RPMI8226 (cell line): ENCODE data around the gene SCRN2.

Experiments
- DNase-seq: peaks from one replicate; pipeline ENCODE4 v3.0.0-alpha.2; 2015

Gene SCRN2

DNA sequence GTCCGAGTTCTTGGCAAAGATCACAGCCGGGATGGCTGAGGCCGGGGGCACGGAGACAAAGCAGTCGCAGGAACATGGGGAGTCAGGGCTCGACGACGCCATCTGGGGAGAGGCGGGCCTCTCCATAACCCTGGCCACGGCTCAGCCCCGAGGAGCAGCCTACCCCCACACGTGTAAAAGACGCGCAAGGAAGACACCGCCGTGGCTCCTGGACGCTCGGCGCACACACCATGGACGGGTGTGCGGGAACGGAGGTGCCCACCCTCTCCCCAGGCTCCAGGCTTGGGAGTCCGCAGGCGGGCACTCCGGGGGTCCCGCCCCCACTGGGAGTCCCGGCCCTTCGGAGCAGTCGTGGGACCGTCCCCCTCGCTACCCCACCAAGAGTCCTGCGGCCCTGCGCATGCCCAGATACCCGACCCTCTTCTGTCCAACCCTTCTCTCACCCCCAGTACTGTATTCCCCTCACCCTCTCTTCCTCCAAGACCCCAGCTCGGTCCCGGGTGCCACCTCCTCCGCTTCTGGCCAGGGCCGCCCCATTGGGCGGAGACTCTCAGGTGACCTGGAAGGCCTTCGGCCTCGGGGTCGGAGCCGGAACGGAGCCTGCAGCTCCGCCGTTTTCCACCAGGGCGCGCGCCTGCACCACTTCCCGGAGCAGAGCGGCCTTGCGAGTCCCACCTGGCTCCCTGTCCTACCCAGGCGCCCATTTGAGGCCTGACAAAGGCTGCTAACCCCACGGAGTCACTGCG, at the start of gene SCRN2:
TSS of gene SCRN2 (minus strand) at position 532 of the 746 bp plus-strand sequence. CDS start at position 102, 430 bp downstream.
- peak; percentile 90 for DNase-seq

DNA sequence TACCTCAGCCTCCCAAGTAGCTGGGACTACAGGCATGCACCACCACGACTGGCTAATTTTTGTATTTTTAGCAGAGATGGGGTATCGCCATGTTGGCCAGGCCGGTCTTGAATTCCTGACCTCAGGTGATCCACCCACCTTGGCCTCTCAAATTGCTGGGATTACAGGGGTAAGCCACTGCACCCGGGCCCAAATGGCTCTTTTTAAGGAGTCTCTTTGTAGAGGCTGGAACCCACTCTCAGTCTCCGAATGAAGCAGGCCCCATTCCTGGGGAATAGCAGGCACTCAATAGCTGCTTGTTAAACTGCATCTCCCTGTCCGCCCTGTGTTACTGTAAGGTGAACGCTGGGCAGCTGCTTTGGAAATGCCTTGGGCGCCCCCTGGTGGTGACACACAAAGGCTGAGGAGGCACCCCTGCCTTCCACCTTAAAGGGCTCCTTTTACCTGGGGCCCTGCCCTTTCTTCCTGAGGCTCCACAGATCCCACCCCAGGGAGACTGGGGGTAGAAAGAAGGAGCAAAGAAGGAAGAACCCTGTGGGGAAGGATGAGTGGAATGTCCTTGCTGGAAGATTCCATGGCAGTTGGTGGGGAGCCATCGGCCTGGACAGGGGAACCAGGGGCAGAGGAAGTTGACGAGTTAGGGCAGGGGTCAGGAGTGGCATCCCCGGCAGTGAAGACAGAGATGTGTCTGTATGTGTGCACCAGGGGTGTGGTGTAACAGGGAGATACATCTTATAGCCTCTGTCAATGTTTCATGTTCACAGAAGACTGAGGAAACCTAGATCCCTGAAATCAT, 48.9 kb upstream of the SCRN2 start:
- DNase-seq = peak; percentile 83

DNA sequence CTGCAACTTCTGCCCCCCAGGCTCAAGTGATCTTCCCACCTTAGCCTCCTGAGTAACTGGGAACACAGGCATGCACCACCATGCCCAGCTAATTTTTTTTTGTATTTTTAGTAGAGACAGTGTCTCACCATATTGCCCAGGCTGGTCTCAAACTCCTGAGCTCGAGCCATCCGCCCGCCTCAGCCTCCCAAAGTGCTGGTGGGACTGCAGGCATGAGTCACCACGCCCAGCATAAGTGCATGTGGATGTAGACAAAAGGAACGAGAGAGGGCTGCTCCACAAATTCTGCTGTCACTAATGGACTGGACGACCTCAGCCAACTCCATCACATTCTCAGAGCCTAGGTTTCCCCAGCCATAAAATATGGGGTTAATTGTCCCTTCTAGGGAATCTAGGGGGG, 47.2 kb upstream of the SCRN2 start:
- DNase-seq = no peak

DNA sequence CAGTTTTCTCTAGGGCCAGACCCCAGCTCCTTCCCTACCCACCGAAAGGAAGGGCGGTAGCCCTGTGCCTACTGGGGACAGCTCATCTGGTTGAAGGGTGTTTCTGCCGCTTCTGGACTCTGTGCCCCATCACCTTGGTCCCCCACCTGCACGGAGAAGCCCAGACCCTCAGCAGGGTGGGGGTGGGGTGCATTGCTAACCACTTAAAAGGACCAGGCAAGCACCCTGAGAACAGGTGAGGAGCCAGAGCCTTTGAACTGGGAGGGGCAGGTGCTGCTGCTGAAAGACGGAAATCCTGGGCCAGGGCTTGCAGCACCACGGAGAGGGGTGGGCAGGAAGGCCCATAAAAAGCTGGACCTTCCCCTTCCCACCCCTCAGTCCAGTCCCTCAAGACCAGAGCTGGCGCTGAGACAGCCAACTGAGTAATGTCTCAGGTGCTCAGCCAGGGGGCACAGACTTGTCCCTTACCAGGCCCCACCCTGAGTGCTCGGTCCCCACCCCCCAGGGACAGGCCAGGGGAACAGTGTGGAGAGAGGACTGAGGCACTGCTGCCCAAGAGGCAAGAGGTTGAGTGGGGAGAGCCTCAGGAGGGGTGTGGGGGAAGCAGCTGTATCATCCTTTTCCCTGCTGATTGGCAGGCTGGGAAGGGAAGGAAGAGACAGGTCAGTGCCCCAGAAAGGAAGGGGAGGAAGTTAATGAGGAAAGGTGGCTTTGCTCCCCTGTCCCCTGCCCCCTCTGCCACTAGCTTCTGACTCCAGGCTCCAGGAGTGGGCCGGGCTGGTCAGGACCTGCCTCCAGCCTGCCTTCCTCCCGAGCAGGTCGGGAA, 44.0 kb upstream of the SCRN2 start:
- DNase-seq = no peak

DNA sequence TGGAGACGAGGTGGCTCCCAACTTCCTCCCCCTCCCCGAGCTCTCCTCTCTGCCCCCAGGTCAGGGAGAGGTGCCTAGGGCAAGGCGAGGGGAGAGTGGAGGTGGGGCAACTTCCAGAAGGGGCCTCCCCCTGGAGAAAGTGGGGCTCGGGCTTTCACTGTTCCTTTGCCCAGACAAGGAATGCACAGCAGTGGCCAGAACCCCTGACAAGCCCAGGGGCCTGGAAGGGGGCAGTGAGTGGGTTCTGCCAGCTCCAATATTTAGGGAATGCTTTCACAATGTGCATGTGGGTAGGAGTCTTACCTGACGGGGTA, 43.3 kb upstream of the SCRN2 start:
- no peak for DNase-seq

DNA sequence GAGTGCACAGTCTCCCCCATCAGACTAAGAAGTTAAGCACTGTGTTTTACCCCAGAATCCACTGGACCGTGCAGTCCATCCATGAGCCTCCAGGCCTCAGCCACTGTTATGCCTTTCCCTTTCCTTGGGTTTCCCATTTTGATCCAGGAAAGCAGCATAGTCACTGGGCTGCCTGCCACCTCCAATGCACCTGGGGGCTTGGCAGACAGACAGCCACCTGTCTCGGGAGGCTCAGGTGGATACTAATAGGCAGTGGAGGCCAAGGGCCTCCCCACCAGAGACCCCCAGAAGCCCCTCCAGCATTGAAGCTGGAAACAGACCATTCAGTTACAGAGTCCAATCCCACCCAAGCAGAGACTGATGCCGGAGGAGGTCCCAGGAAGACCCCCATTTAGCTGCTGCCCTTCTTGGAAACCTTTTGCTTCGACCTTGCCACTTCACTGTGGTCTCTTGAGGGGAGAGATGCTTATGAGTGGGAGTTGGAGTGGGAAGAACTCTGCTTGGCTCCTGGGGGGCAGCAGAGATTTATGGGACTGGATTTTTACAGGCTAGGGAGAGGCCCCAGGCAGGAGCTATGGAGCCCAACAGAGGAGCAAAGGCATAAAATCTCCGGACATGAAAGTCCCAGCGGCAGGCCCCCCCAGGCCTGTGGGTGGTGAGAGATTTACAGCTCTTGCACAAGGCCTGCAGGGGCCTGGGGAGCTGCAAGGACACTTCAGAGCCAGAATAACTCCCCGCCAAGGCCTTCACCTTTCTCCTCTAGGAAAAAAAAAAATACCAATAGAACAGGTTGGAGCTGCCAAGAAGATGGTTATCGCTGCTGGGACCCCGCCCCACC, 42.7 kb upstream of the SCRN2 start:
- DNase-seq = no peak

DNA sequence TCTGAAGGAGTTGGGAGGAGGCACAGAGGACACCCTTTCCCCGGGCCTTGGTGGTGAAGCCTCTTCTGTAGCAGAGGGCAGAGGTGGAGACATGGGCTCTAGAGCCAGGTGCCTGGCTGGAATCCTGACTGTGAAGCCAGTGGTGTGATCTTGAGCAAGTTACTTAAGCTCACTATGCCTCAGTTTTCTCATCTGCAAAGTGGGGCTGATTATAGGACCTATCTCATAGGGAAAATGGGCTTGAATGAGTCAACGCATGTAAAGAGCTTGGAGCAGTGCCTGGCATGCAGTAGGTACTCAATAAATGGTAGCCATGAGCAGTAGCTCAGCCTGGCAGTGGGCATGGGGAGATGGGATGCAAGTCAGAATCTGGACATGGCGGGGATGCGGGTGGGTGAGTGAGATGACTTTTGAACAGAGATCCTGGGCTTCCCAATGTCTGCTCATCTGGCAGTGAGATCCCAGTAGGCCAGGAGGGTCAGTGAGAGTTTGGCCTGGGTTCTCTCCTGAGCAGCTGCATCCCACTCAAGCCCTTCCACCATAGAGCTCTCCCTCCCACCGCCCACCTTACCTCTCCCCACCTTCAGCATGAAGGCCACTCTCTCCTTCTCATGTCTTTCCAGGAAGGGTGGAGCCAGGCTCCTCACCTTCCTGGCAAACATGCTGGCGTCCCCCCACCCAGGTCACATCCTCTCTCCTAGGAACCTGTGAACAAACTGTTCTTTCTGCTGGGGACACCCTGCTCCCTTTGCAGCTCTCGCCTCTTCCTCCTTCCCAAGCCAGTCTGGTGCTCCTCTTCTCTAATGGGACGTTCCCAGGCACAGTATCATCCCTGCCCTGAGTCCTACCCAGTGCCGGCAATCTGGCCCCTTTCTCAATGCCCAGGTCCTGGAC, 41.9 kb upstream of the SCRN2 start:
- DNase-seq = no peak

DNA sequence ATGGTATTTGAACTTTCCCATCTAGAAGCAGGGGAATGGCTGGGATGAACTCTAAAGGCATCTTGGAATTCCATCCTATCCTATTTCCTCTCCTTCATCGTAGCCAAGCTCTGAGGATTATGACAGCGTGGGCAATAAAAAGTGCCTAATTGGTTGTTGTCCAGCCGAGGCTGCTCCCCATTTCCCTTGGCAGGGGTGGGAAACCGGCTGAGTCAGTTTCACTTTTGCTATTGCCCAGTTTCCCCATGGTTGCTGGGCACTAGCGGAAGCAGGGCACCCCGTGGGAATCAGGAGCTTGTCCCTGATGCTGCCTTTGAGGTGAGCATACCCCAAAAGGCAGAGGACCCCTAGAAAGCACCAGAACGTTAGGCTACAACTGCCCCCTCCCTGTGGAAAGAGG, 41.2 kb upstream of the SCRN2 start:
- DNase-seq = no peak

DNA sequence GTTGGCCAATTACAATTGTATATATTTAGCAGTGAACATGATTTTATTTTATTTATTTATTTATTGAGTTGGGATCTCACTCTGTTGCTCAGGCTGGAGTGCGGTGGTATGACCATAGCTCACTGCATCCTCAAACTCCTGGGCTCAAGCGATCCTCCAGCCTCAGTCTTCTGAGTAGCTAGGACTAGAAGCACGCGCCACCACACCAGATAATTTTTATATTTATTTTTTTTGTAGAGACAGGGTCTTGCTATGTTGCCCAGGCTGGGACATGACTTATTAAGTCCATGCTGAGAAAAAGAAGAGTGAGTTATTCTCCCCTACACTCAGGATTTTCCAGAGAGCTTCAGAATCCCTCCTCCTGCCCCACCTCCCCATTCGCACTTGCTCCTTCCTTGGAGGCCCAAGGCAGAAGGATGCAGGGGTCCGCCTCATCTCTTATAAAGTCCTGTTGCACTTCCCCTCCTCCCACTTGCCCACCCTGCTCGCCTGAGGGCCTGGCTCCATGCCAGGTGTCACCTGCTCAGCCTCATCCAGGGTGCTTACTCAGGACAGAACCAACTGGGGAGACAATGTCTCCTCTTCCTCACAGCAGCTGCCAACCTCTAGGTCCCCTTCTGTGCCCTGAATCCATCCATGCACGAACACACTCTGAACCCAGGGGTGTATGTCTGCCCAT, 38.8 kb upstream of the SCRN2 start:
- DNase-seq = no peak

DNA sequence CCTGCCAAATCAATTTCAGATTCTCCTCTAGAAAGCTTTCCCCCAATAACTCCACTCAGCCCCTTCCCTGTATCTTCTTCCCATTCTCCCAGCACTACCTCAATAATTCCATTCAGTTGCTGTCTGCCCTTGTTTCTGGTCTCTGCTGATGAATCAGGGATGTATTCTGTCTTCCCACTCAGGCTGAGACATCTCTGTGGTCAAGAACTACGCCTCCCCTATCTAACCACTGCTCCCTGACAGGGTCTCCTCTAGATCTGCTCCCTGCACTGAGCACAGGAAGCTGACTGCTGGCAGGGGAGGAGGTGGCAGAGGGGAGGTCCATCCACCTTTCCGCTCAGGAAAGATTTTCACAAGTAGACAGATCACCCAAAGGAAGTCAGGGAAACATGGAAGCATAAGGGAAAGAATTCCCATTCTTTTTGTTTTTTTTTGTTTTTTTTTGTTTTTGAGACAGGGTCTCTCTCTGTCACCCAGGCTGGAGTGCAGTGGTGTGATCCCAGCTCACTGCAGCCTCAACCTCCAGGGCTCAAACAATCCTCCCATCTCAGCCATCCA, 38.0 kb upstream of the SCRN2 start:
- DNase-seq = no peak

DNA sequence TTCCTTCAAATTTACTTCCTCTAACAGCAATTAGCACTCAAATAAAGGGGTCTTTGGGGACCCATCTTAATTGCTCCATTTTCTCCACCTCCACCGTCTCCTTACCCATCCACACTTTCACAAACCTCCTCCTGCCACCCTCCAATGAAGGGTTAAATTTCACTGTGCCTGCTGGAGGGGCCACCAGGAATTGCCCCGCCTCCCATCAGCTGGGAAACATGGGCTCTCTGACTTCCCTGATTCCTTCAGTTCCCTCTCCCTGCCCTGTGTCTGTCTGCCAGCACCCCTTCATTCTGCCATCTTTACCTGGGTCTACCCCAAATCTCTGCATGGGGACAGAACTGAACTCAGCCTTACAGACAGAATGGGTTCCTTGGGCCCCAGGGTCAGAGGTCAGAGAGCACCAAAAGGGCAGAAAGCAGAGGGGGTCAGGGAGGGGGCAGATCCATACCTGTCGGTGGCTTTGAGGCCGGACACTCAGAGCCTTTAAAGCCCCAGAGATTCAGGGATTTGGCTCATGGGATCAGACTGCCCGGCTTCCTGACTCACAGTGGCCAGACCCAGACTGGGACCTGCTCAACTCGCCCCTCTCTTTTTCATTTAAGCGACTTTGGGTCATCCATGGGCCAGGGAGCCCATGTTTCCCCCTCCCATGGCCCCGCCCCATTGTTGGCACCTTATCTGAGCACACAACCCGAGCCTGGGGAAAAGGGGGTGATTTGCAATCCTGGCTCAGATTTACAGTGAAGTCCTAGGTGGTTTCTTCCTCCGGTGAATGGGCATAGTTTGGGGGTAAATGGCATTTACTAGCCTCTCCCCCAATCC, 37.3 kb upstream of the SCRN2 start:
- DNase-seq = no peak

DNA sequence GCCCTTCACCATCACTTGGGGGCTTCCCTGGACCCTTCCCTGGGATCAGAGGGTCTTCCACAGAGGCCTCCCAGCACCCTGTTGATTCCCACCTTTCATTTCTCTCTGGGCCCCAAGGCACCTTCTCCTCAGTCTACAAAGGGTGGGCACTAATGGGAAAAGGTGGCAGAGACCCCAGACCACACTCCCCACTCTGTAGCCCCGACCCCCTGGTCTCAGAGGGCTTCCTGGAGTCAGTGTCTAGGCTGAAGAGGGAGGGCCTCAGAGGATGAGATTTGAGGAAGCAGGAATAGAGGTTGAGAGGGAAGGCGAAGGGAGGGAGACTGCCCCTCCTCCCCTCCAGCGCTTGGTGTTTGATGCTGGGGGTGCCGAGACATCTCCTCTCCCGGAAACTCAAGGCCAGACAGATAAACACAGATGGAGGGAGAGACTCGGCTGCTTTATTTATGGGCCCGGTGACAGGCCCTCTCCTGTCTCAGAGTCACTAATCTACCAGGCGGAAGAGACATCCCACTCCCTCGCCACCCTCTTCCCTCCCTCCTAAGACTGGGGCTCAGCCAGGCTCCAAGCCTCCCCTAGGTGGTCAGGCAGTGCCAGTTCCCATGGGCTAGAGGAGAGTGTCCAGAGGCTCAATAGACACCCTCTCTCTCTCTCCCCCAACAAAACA, 36.4 kb upstream of the SCRN2 start:
- no peak for DNase-seq

DNA sequence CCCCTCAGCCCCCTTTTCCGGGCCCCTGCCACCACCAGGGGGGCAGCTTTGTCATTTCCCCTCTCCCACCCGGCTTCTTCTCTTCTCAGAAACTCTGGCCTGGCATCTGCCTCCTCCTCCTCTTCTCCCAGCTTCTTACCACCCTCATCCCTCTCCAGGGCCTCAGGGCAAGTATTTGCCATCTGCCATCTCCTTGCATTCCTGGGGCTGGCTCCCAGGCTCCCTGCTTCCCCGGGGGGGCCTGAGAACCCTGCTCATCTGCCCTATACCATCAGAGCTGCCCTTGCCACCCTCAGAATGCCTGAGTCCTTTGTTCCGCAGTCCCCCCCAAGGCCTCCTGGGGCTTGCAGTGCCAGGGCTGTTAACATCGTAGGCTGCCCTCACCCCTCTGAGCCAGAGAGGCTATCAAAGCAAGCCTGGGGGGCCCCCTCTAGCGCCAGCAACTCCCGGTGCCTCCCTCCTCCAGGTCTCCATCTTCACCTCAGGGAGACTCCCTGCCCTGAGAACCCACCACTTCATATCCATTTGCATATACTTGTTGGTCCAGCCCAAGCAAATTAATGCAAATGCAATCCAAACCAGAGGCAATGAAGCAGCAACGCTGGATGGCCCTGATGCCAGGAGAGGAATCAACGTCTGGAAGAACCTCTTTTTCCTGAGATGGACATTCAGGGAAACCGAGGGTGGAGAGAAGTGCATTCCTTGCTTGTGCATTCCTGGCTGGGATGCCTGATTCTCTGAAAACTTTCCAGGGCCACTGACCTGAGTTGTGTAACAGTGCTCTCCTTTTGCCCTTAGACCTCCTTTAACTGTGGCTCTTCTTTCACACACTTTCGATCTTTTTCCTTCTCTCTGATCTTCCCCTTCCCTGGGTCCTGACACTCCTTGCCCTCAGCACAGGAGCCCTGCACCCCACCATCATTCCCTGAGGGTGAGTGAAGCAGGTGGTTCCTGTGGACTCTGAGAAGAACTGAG, 34.2 kb upstream of the SCRN2 start:
- DNase-seq = no peak

DNA sequence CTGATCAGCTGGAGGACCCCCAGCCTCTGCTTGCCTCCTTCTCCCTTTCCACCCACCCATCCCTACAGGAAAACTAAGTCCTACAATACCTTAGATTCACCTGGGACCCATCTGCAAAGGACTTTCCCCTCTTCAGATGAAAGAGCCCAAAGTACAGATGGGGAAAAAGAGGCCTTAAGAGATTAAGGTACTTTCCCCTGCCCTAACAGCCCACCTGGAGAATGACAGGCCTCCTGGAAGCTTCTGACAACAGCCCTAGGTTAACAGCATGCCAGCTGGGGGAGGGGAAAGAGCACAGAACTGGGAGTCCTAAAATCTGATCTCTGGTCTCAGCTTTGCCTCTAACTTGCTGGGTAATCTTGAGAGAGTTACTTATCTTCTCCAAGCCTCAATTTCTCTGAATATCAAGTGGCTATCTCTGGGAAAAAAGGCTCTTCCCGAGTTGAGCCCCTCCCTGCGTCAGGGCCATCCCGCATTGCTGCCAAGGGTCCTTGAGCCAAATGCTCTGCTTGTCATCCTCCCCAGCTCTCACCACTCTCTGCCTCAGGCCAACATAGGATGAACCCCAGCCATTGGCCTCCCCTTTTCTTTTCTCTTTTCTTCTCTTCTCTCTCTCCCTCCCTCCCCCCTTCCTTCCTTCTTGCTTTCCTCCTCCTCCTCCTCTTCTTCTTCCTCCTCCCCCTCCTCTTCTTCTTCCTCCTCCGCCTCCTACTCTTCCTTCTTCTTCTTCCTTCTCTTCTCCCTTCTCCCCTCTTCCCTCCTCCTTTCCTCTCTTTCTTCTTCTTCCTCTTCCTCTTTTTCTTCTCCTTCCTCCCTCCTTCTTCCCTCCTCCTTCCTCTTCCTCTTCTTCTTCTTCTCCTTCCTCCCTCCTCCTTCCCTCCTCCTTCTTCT, 32.4 kb upstream of the SCRN2 start:
- DNase-seq = no peak

DNA sequence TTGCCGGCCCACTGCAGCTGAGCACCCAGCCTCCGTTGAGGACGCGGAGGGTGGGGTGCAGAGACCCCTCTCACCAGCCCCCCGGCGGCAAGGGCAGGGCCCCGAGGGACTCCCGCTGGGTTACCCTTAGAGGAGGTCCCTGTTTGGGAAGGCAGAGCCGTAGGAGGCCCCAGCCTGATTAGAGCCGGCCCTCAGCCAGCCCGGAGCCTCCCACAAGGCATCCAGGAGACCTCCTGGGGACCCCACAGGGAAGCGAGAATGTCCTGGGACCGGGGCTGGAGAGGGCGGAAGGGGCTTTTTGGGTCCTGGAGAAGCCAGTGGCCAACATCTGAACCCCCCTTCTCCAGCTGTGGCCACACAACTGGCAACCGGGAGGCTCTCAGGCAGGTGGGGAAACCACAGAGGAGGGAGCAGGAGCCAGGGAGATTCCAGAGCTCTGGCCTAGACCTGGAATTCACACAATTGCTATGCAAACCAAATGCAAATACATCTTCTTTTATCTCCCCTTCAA, 31.6 kb upstream of the SCRN2 start:
- no peak for DNase-seq

DNA sequence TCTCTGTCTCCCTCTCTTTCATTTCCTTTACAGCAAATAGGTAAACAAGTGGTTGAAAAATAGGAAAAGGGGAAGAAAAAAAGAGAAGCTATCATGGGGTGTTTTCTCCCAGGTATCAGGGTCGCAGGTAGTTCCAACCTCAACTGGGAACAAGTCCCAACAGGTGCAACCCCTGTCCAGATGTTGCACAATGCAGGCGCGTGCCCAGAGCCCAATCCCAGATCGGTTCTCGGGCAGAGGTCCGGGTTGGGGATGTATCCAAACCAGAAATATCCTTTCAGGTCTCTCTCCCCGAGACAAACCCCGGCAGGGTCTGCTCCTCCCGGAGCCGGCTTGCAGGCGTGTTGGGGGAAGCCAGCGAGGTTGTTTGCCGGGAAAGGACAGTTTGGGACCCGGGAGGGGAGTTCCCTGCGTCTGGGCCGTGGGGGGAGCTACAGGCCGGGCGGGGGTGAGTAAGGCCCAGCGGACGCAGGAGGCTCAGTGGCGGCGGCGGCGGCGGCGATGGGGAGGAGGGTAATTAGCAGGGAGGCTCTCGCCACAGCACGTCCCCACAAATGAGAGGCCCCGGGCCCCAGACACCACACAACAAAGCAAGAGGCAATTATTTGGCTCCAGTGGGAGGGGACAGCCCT, 31.1 kb upstream of the SCRN2 start:
- DNase-seq = no peak
